HG03521 (cell line): Measurements from ENCODE around the gene ISLR2.
"Not testable (repeated sequence)": the region's sequence is repeated elsewhere in the genome, so short reads cannot be mapped to it uniquely, and the experiment has no call there.

ENCODE experiments used
- ATAC-seq: cut with Tn5 transposase; IDR thresholded peaks from one replicate; pipeline ENCODE4 v1.9.1; 2021; ENCODE audit warnings: mild to moderate bottlenecking, moderate library complexity; ENCODE audit not compliant: unreplicated experiment

ISLR2 gene

GRCh38 chr15:74155766-74156417 lies 25.5 kb downstream of the ISLR2 start:
- no peak for ATAC-seq

DNA sequence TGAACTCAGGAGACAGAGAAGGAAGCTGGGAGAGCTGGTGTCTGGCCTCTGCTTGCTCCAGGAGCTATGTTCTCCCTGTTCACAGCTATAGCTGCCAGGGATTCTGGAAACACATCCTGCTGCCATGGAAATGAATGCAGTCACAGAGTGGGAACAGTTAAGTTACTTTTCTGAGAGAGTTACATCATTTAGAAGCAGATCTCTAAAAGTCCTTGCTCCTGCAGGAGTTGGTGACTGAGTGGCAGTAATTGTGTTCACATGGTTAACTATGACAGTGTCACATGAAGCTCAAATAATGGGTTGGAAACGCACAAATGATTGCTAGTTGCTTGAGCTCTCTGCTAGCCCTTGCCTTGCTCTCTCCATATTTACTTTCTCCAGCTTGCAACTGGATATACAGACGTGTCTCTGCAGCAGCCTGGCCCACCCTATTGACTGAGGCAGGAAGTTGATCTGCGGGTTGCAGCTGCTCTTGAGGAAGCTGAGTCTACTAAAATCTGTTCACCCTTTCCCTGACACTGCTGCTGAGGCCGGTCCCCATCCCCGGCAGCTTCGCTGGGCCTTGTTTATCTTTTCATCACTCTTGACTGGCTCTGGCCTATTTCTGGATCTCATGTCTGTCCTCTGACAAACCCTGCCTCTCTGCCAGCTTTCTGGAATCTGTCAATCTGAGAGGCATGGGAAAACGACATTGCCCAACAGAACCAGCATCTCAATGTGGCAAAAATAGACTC lies 26.5 kb downstream of the ISLR2 start:
- ATAC-seq = no peak

GRCh38 chr15:74157868-74158827 lies 27.8 kb downstream of the ISLR2 start:
- ATAC-seq = no peak

DNA sequence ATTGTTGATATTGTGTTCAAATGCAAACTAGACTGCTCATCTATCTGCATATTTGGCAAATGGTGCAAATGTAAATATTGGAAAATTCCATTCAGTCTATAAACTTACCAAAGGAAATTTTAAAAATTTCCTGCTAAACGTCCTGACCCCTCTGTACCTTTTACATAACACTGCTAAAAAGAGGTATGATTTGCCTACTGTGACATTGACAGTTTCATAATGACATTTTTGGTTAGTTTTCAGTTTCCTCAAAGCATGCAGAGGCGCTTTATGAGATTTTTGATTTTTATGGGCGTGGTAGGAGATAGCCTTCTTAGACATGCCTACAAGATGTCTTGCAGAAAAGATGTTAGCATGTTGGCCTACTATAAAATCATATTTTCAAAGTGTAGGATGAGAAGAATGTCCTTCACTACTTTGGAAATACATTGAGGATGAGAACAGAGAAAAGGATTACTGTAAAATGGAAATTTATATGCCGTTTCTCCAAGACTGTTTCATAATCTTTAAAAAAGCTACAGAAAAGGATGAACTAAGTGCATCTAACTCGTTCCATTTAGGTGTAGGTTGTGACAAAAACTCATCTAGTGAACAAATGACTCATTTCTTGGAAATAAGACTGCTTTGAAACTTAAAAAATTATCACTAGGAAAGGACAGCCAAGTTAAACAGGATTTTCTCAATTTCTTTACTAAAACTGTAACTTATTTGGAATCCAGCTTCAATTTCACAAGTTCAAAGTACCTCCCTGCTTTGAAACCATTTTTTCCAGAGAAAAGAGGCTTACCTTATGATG lies 28.7 kb downstream of the ISLR2 start:
- ATAC-seq = no peak

DNA sequence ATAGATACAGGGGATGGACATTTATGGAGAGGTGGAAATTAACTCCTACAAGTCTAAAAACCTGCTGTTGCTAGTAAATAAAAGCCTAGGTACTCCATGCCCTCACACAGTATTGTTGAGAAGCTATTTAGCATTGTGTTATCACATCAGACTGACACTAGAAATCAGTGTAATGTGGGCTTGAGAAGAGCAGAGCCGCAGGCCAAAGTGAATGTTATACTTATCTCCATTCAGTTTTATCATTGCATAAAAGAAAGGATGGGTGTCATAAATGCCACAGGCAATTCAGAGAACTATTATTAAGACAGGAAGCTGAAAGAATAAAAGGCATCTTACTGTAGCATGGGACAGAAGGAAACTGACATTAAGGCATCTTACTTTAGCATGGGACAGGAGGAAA lies 29.4 kb downstream of the ISLR2 start:
- no peak for ATAC-seq

- not testable (repeated sequence) for ATAC-seq
Measured at GRCh38 chr15:74160390-74160789, 30.0 kb downstream of the ISLR2 start.

DNA sequence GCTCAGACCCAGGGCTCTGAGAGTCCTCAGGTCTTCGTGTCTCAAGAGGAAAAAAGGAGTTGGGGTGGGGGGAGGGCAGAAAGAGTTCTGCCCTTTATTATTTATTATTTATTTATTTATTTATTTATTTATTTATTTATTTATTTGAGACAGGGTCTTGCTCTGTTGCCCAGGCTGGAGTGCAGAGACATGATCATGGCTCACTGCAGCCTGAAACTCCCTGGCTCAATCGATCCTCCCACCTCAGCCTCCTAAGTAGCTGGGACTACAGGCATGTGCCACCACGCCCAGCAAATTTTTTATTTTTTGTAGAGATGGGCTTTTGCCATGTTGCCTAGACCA lies 31.8 kb downstream of the ISLR2 start:
- ATAC-seq = not testable (repeated sequence)

GRCh38 chr15:74165461-74165860 lies 35.1 kb downstream of the ISLR2 start:
- no peak for ATAC-seq

- ATAC-seq = no peak
Measured at GRCh38 chr15:74167891-74168331, 37.5 kb downstream of the ISLR2 start.

DNA sequence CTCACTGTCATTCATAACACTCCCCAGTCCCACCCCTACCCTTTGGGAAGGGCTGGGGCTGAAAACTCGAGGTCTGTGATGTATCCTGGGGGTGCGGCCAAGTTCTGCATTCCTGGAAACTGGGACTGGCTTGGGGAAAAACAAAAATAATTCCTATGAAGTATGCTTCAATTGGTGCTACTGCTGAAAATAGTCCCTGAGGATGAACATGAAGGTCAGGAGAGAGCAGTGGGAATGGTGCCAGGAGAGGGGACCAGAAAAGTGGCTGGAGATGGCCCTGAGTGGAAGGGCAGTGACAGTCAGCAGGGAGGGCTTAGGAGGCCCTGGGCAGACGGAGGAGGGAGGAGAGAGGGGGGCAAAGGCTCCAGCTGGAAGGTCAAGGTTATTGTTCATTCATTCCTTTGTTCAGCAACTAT lies 38.3 kb downstream of the ISLR2 start:
- no peak for ATAC-seq

- no peak for ATAC-seq
Measured at GRCh38 chr15:74170071-74170844, 39.9 kb downstream of the ISLR2 start.

DNA sequence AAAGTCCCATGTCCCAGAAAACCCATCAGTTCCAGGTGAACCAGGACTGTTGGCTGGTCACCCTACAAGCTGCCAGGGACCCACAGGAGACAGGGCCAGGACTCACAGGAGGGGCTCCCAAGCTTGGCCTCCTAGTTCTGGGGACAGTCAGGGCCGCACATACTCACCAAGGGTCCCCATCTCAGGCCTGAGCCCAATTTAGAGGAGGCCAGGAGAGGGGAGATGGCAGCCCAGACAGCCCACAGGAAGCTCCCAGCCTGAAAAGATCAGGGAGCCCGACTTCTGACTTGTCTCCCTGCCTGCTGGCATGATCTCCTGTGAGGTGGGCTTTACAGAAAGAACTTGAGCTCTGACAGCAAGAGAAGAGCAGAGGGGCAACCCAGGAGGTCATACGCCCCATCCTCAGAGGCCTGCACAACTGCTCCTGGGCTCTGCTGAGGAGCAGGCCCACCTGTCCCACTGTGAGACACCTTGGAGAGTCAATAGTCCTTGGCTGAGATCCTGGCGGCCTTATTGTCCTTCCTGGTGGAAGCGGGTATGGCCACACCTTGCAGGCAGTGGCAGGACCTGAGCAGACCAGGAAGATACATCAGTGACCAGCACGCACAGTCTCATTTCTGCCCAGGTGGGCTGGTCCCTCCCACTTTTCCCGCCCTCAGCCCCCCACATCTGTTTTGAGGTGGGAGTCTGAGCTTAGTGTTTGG lies 40.6 kb downstream of the ISLR2 start:
- no peak for ATAC-seq

DNA sequence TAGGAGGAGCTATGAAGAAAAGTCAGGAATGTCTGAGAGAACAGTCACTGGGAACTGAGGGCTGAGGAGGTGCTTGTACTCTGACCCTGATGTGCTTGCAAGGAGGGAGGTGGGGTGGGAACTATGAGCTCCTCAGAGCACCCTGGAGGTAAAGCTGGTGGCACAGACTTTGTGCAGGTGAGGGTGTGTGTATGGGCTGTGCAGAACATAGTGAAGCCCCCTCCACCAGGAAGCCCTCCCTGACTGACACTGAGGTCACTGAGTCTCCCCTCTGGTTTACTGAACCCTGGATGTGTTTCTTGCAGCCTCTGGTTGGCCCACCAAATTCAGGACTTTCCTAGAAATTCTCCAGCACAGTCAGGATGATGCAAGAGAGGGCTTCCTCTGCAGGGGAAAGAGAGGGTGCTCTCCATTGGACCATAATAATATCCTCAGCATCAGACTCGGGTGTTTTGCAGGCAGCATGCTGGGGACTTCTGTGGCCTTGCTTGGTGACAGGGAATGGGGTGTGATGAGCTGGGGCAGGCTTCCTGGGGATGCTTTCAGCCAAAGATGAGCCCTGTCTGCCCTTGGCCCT lies 41.7 kb downstream of the ISLR2 start:
- no peak for ATAC-seq

DNA sequence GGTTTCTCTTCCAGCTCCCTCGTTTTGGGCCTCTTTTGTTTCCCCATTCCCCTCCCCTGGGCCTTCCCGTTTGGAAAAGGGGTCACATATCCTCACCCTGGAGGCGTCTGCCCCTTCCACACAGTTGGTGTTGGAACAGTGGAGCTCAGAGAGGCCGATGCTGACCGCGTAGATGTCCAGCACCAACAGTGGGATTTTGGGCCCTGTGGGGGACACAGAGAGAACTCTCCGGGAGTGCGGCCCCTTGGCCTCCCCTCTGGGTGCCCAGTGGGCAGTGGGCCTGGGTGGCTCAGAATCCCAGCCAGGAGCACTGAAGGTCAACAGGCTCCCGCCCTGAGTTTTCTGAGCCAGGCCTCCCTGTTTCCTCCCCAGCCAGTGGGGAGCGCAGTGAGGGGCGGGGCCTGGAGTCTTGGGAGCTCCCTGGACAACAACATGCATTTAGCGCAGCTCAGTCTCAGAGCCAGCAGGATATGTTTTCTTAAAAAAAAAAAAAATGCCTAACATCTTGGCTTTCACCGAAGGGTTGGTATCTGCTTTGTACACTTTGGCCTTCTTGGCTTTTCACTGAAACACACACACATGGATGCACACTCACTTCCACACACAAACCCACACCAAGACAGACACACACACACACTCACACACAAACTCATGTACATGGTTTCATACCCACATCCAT lies 42.5 kb downstream of the ISLR2 start:
- ATAC-seq = no peak

GRCh38 chr15:74173380-74174218 lies 43.2 kb downstream of the ISLR2 start, which contains the start of gene ISLR:
ISLR (plus strand) TSS chr15:74173710; CDS start chr15:74174859, 1,149 bp downstream.
- no peak for ATAC-seq

- ATAC-seq = no peak
Measured at GRCh38 chr15:74174219-74174957, 44.0 kb downstream of the ISLR2 start.

GRCh38 chr15:74174958-74175253 lies 44.5 kb downstream of the ISLR2 start:
- ATAC-seq = no peak
